ENCODE results near the gene ERCC2.
"Not testable (repeated sequence)": the region's sequence is repeated elsewhere in the genome, so short reads cannot be mapped to it uniquely, and the experiment has no call there.

ERCC2 gene

GRCh38 chr19:45333609-45334303 lies 36.6 kb downstream of the ERCC2 start:
- DNase-seq (ENCODE audit: low read depth), result no peak

DNA sequence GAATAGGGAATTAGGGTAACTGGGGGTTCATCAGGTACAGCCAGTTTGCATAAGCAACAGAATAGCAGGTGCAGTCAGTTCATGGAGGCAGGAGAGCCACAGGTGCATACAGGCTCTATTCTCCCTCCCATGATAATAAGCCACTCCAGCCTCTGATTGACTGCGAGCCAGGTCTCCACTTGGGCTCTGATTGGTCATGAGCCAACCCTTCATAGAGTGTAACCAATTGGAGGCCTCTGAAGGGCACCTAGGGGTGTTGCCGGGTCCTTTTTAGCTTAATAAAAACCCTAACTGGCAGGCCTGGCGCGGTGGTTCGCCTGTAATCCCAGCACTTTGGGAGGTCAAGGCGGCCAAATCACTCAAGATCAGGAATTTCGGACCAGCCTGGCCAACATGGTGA lies 39.0 kb downstream of the ERCC2 start:
- no peak for DNase-seq (ENCODE audit: low read depth)

DNA sequence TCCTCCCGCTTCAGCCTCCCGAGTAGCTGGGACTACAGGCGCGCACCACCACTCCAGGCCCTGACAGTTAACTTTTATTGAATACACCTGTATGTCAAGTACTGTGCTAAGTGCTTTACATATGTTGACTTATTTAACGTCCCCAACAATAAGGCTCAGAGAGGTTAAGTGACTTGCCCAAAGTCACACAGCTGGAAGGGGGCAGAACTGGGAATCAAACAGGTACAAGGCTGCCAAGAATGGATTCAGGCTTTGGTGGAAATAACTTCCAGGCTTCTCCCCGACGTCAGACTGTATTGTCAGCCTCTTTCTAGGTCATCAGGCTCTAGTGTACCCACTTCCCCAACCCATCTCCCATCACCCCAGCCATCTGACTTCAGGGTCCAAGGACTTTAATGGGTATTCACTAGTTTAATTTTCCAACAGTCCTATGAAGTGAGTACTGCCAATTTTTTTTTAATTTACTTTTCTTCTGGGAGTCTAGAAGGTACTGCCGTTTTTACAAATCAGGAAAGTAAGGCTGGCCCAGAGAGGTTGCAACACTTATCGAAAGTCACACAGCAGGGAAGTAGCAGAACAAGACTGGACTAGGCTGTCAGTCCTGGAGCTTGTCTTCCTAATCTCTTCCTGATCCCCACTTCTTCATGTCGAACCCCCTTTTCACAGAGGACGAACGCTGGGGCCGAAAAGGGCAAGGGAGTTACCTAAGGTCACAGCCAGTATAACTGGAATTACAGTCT lies 42.8 kb downstream of the ERCC2 start:
- DNase-seq (ENCODE audit: low read depth), result no peak

- no peak for DNase-seq (ENCODE audit: low read depth)
These were observed 45.9 kb downstream of the ERCC2 start for GRCh38 chr19:45324349-45324907.

- no peak for DNase-seq (ENCODE audit: low read depth)
These were observed 46.7 kb downstream of the ERCC2 start for GRCh38 chr19:45323671-45324081.

- no peak for DNase-seq (ENCODE audit: low read depth)
These were observed 47.6 kb downstream of the ERCC2 start, which contains the start of gene CKM for GRCh38 chr19:45322744-45323281. CKM (minus strand) TSS chr19:45322875; CDS start chr19:45319713, 3,162 bp downstream.

GRCh38 chr19:45322311-45322710 lies 48.1 kb downstream of the ERCC2 start:
- DNase-seq (ENCODE audit: low read depth), result no peak

- no peak for DNase-seq (ENCODE audit: low read depth)
These were observed 48.5 kb downstream of the ERCC2 start for GRCh38 chr19:45321848-45322247.

- no peak for DNase-seq (ENCODE audit: low read depth)
These were observed 49.2 kb downstream of the ERCC2 start for GRCh38 chr19:45320997-45321775.

- no peak for DNase-seq (ENCODE audit: low read depth)
These were observed 55.1 kb downstream of the ERCC2 start for GRCh38 chr19:45315304-45315703.

GRCh38 chr19:45314708-45315245 lies 55.6 kb downstream of the ERCC2 start:
- DNase-seq (ENCODE audit: low read depth), result no peak

GRCh38 chr19:45312285-45312684 lies 58.1 kb downstream of the ERCC2 start:
- DNase-seq (ENCODE audit: low read depth), result not testable (repeated sequence)

DNA sequence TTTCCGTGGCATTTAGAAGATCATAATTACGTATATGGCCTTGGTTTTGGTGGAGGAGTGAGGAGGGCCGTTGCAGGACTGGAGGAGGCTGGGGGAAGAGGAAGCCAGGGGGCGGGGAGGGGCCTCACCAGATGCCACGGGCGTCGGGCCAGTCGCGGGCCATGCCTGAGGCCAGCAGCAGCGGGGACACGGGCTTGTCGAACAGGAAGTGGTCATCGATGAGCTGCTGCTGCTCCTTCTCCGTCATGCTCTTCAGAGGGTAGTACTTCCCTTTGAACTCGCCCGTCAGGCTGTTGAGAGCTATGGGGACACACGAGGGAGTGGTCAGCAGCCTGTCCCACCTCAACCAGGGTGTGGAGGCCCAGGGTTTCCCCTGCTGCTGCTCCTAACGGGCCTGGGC lies 58.8 kb downstream of the ERCC2 start:
- DNase-seq (ENCODE audit: low read depth), result no peak

DNA sequence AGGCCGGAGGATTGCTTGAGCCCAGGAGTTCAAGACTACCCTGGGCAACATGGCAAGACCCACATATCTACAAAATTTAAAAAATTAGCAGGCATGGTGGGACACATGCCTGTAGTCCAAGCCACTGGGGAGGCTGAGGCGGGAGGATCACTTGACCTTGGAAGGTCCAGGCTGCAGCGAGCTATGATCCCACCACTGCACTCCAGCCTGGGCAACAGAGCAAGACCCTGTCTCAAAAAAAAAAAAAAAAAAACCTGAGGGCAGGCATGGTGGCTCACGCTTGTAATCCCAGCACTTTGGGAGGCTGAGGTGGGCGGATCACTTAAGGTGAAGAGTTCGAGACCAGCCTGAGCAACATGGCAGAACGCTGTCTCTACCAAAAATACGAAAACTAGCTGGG lies 61.1 kb downstream of the ERCC2 start:
- DNase-seq (ENCODE audit: low read depth), result not testable (repeated sequence)

- DNase-seq (ENCODE audit: low read depth), result no peak
These were observed 63.0 kb downstream of the ERCC2 start for GRCh38 chr19:45307361-45307760.

GRCh38 chr19:45306518-45307027 lies 63.8 kb downstream of the ERCC2 start:
- DNase-seq (ENCODE audit: low read depth), result no peak

DNA sequence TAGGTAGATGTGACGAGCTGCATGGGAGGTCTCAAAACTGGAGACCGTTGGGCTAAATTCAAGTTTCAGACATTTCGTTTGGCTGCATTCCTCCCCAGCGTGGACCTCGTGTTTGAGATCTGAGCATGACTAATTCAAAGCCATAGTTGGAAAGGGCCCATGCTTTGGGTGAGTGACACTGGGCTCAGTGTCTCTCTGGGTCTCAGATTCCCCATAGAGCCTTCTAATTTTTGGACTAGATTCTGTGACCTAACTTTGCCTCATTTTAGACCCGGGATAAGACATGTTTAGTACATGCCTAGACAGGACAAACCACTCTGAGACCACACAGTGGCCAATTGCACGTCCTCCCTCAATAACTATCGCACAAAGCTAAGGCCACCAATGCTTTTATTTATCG lies 64.3 kb downstream of the ERCC2 start:
- DNase-seq (ENCODE audit: low read depth), result no peak

DNA sequence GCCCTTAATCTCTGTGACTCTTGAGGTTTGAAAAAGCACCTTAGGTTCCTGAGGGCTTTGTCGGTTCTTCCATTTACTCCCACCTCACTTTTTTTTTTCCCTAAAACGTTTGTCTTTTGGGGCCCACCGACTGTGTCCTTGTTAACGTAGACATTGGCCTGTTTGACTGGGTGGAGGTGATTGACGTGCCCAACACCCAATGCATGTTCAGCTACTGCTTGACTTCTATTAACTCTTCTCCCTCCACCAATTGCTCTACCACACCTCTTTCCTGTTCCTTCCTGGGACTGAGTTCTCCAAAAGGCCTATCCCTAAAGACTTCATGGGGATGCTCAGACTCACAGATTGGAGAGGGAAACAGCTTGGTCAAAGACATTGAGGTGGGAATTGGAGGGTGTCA lies 65.0 kb downstream of the ERCC2 start:
- DNase-seq (ENCODE audit: low read depth), result no peak

DNA sequence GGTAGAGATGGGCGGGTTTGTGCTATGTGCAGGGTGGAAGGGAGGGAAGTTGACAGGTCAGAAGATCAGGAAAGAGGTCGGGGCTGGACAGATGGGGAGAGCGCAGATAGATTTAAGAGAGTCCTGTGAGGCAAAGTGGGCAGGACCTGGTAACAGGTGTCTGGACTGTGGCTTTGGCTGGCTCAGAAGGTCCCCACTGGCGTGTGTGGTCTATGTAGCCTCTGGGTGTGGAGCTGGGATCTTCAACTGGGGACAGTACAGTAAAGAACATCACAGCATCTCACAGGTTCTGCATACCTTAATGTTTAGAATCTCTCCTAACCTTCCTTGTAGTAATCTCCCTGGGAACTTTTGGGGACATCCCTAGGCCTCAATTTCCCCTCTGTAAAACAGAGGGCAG lies 65.4 kb downstream of the ERCC2 start:
- no peak for DNase-seq (ENCODE audit: low read depth)

DNA sequence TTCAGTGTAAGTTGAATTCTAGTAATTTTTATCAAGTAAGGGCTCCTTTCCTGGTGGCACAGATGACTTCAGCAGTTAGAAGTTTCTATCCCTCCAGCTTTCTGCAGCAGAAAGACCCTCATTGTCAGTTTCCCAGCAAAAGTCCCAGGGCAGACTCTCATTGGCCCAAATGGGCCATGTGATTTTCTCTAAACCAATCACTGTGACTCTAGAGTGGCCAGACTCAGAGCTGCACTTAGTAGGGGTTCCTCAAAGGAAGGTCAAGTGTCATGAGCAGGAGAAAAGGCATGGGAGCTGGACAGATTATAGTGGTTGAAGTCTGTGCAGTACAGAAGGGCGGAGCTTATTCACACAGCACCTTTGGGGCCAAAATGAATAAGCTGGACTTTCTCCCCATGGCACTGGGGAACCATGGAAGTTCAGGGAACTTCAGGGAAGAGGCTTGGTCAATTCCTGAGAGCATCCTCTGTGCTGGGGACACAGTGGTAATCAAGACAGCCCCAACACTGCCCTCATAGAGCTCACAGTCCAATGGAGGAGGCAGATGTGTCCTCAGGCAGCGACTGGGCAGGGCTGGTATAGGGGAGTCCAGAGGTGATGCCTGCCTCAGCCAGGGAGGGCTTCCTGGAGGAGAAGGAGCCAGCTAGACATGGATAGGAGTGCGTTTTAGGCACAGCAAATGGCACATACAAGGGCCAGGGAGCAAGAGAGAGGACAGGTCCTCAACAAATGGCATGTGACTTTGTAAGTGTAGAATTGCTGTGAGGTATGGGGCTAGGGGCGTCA lies 66.0 kb downstream of the ERCC2 start:
- DNase-seq (ENCODE audit: low read depth), result no peak
